IMR-90 (cell line): ENCODE measurements around the gene GPR161. TPM values are rescaled to one million over a fixed set of nuclear protein-coding genes. Genes with fewer than 3 reads are reported as not detected.

ENCODE experiments used
- ATAC-seq: fragments of 200-7000 bp; cut with Tn5 transposase; 2 replicates; pipeline ENCODE4 v1.9.1; 2020; ENCODE audit warnings: low read depth, mild to moderate bottlenecking, moderate library complexity
- BruUV-seq: library from RNA; stranded (reverse); fragments of 400-500 nt; replicated peaks from 2 replicates; lab custom pipeline; 2021; lab: Mats Ljungman, UMichigan
- CTCF ChIA-PET: fragments of 300-600 bp; formaldehyde crosslinking; extraction: SDS; loops from one replicate; lab custom pipeline; 2021; ENCODE audit warnings: antibody characterized with exemption; lab: Yijun Ruan, JAX
- POLR2A ChIA-PET: fragments of 300-600 bp; sonication (Branson Sonifier 250); formaldehyde crosslinking; loops from one replicate; lab custom pipeline; 2022; ENCODE audit warnings: antibody characterized with exemption; ENCODE audit not compliant: unreplicated experiment; lab: Charles Lee
- DNase-seq: peaks from one replicate; pipeline ENCODE4 v3.0.0; 2013
- H2AFZ ChIP-seq: replicated peaks from 2 replicates; pipeline ENCODE3; 2013; ENCODE audit warnings: low read length, mild to moderate bottlenecking; ENCODE audit not compliant: poor library complexity
- H2AK5ac ChIP-seq: 2 replicates; pipeline ENCODE4 v1.6.1; 2013; ENCODE audit warnings: low read depth, low read length, inconsistent platforms
- H2AK9ac ChIP-seq: replicated peaks from 2 replicates; pipeline ENCODE3; 2013; ENCODE audit warnings: mild to moderate bottlenecking, low read depth, low read length, moderate library complexity; ENCODE audit not compliant: poor library complexity
- H2BK120ac ChIP-seq: 2 replicates; pipeline ENCODE4 v1.6.1; 2013; ENCODE audit warnings: low read depth, low read length, inconsistent platforms
- H2BK15ac ChIP-seq: 3 replicates; pipeline ENCODE4 v1.6.1; 2013; ENCODE audit warnings: low read depth, low read length, inconsistent platforms
- H2BK20ac ChIP-seq: 2 replicates; pipeline ENCODE4 v1.6.1; 2013; ENCODE audit warnings: low read depth, mild to moderate bottlenecking, inconsistent platforms, low read length, moderate library complexity
- H2BK5ac ChIP-seq: 2 replicates; pipeline ENCODE4 v1.6.1; 2013; ENCODE audit warnings: mild to moderate bottlenecking, low read depth, low read length, inconsistent platforms; ENCODE audit not compliant: poor library complexity, severe bottlenecking
- H3K14ac ChIP-seq: replicated peaks from 2 replicates; pipeline ENCODE4 v1.6.1; 2013; ENCODE audit warnings: low read depth, low read length, inconsistent platforms
- H3K18ac ChIP-seq: 2 replicates; pipeline ENCODE4 v1.6.1; 2013; ENCODE audit warnings: low read depth, low read length, control low read depth
- H3K23ac ChIP-seq: 2 replicates; pipeline ENCODE4 v1.6.1; 2013; ENCODE audit warnings: low read depth, low read length, inconsistent platforms
- H3K27ac ChIP-seq: 2 replicates; pipeline ENCODE4 v1.5.1; 2013; ENCODE audit warnings: mild to moderate bottlenecking, control low read depth, low read length; ENCODE audit not compliant: insufficient read depth
- H3K27me3 ChIP-seq: 2 replicates; pipeline ENCODE4 v1.6.1; 2013; ENCODE audit warnings: low read length; ENCODE audit not compliant: control insufficient read depth, insufficient read depth
- H3K36me3 ChIP-seq: 2 replicates; pipeline ENCODE4 v1.6.1; 2013; ENCODE audit warnings: low read length, mixed read lengths; ENCODE audit not compliant: control insufficient read depth, insufficient read depth
- H3K4ac ChIP-seq: 2 replicates; pipeline ENCODE4 v1.6.1; 2013; ENCODE audit warnings: low read depth, low read length, inconsistent platforms
- H3K4me1 ChIP-seq: 2 replicates; pipeline ENCODE4 v1.6.1; 2013; ENCODE audit warnings: low read length, mixed read lengths; ENCODE audit not compliant: control insufficient read depth, insufficient read depth
- H3K4me2 ChIP-seq: 2 replicates; pipeline ENCODE4 v1.6.1; 2013; ENCODE audit warnings: low read depth, mild to moderate bottlenecking, control low read depth, low read length, moderate library complexity
- H3K4me3 ChIP-seq: 2 replicates; pipeline ENCODE4 v1.5.1; 2013; ENCODE audit warnings: low read depth, mild to moderate bottlenecking, control low read depth, low read length, moderate library complexity; ENCODE audit not compliant: insufficient read depth
- H3K56ac ChIP-seq: 2 replicates; pipeline ENCODE4 v1.6.1; 2013; ENCODE audit warnings: low read length, inconsistent platforms; ENCODE audit not compliant: insufficient read depth; ENCODE audit errors: extremely low read depth
- H3K79me1 ChIP-seq, 2 experiments: 2 replicates each; pipeline ENCODE4 v1.6.1; 2013; ENCODE audit warnings: low read length in 2 of 2, inconsistent platforms in 1 of 2, low read depth in 1 of 2
- H3K9ac ChIP-seq: 2 replicates; pipeline ENCODE4 v1.6.1; 2013; ENCODE audit warnings: low read depth, low read length, control low read depth
- H3K9me1 ChIP-seq: 2 replicates; pipeline ENCODE4 v1.6.1; 2013; ENCODE audit warnings: low read length, inconsistent platforms; ENCODE audit not compliant: insufficient read depth
- H3K9me3 ChIP-seq: 2 replicates; pipeline ENCODE4 v1.6.1; 2013; ENCODE audit warnings: low read length; ENCODE audit not compliant: control insufficient read depth, insufficient read depth
- H4K20me1 ChIP-seq: 2 replicates; pipeline ENCODE4 v1.6.1; 2013; ENCODE audit warnings: low read length, inconsistent platforms; ENCODE audit not compliant: insufficient read depth
- H4K5ac ChIP-seq: 2 replicates; pipeline ENCODE4 v1.6.1; 2013; ENCODE audit warnings: mild to moderate bottlenecking, low read depth, low read length, control low read depth
- H4K8ac ChIP-seq, 2 experiments: 2 replicates each; pipeline ENCODE4 v1.6.1; 2013; ENCODE audit warnings: low read depth in 2 of 2, low read length in 2 of 2, control low read depth in 1 of 2, inconsistent platforms in 1 of 2
- H4K91ac ChIP-seq: 2 replicates; pipeline ENCODE4 v1.6.1; 2013; ENCODE audit warnings: low read depth, low read length, inconsistent platforms; ENCODE audit not compliant: insufficient read depth
- BHLHE40 ChIP-seq: fragments of 150-350 bp; IDR thresholded peaks from 2 replicates; pipeline ENCODE4 v1.6.1; 2016; ENCODE audit warnings: mild to moderate bottlenecking, low read depth, low read length
- CEBPB ChIP-seq: IDR thresholded peaks from 2 replicates; pipeline ENCODE4 v1.6.1; 2012; ENCODE audit warnings: low read depth, low read length, improper control_type of control experiment
- CHD1 ChIP-seq: IDR thresholded peaks from 2 replicates; pipeline ENCODE4 v1.6.1; 2012; ENCODE audit warnings: low read depth, low read length, improper control_type of control experiment
- FOS ChIP-seq: fragments of 150-350 bp; IDR thresholded peaks from 2 replicates; pipeline ENCODE4 v1.6.1; 2016; ENCODE audit warnings: low read depth, low read length
- MAFK ChIP-seq: IDR thresholded peaks from 2 replicates; pipeline ENCODE4 v1.6.1; 2012; ENCODE audit warnings: low read depth, low read length, improper control_type of control experiment
- MAZ ChIP-seq: IDR thresholded peaks from 2 replicates; pipeline ENCODE4 v1.6.1; 2012; ENCODE audit warnings: low read depth, mild to moderate bottlenecking, low read length, improper control_type of control experiment, moderate library complexity, borderline replicate concordance
- MXI1 ChIP-seq: IDR thresholded peaks from 2 replicates; pipeline ENCODE4 v1.6.1; 2012; ENCODE audit warnings: low read depth, mild to moderate bottlenecking, low read length, moderate library complexity, borderline replicate concordance
- NFE2L2 ChIP-seq: fragments of 150-350 bp; IDR thresholded peaks from 2 replicates; pipeline ENCODE4 v1.6.1; 2016; ENCODE audit warnings: low read depth, mild to moderate bottlenecking, low read length
- POLR2A ChIP-seq: IDR thresholded peaks from 2 replicates; pipeline ENCODE4 v1.6.1; 2012; ENCODE audit warnings: mild to moderate bottlenecking, low read depth, low read length
- RAD21 ChIP-seq: IDR thresholded peaks from 2 replicates; pipeline ENCODE4 v1.6.1; 2012; ENCODE audit warnings: low read length, improper control_type of control experiment
- RCOR1 ChIP-seq: IDR thresholded peaks from 2 replicates; pipeline ENCODE4 v1.6.1; 2012; ENCODE audit warnings: mild to moderate bottlenecking, low read length, improper control_type of control experiment; ENCODE audit not compliant: insufficient replicate concordance
- RFX5 ChIP-seq: IDR thresholded peaks from 2 replicates; pipeline ENCODE4 v1.8.0; 2012; ENCODE audit warnings: low read depth, mild to moderate bottlenecking, low read length, moderate library complexity
- SMC3 ChIP-seq: fragments of 150-350 bp; IDR thresholded peaks from 2 replicates; pipeline ENCODE4 v1.6.1; 2016; ENCODE audit warnings: low read depth, mild to moderate bottlenecking, antibody characterized with exemption, low read length, moderate library complexity
- WGBS, 2 experiments: methylation state at CpG; one replicate each; pipeline versions ENCODE4 v1.1.5 to v1.1.7; 2013; ENCODE audit warnings: missing lambda C conversion rate in 2 of 2; ENCODE audit not compliant: insufficient read length in 1 of 2; ENCODE audit errors: extremely low coverage in 2 of 2; 5-methylcytosine and 5-hydroxymethylcytosine counted together
- dilution Hi-C: fragments of 300-500 bp; cut with HindIII; formaldehyde crosslinking; loops from one replicate; pipeline ENCODE4 v1.14.3; 2018; ENCODE audit warnings: low sequenced_read_pairs; ENCODE audit not compliant: unreplicated experiment
- in situ Hi-C: fragments of 300-500 bp; cut with MboI; formaldehyde crosslinking; loops from 3 replicates; pipeline ENCODE4 v1.14.3; 2019; ENCODE audit warnings: low sequenced_read_pairs, inconsistent platforms, mixed read lengths
- intact Hi-C: fragments of 100-400 bp; cut with micrococcal nuclease; formaldehyde crosslinking; loops from 2 replicates; pipeline ENCODE4 v1.10.0; 2022
- polyA plus RNA-seq, 3 experiments: library from polyadenylated mRNA; depleted of rRNA; stranded (reverse); fragments of >200 nt; gene quantifications; 2 replicates each; pipeline ENCODE4 v1.2.3, GENCODE V29; 2012; ENCODE audit warnings: low replicate concordance in 1 of 3
- total RNA-seq: library from RNA; depleted of rRNA; stranded (reverse); fragments of >200 nt; gene quantifications from 2 replicates; pipeline ENCODE4 v1.2.3, GENCODE V29; 2012
- TF ChIP-seq, protein P1 (sequence below): fragments of 150-350 bp; IDR thresholded peaks from 2 replicates; pipeline ENCODE4 v1.6.1; 2016; ENCODE audit warnings: low read depth, mild to moderate bottlenecking, low read length, moderate library complexity, borderline replicate concordance
- TF ChIP-seq, protein P2 (sequence below): conservative IDR thresholded peaks from 2 replicates; pipeline ENCODE4 v1.5.1; 2012; ENCODE audit warnings: mild to moderate bottlenecking, low read depth, low read length, improper control_type of control experiment
- TF ChIP-seq, protein P3 (sequence below): fragments of 150-350 bp; IDR thresholded peaks from 2 replicates; pipeline ENCODE4 v1.6.1; 2017; ENCODE audit warnings: mild to moderate bottlenecking, antibody characterized with exemption, low read length, low read depth

GPR161 gene
- total and polyA plus RNA-seq, 2 of the 4 experiments (the other 2 are of a cell fraction): 12.5 to 13.3 TPM

DNA sequence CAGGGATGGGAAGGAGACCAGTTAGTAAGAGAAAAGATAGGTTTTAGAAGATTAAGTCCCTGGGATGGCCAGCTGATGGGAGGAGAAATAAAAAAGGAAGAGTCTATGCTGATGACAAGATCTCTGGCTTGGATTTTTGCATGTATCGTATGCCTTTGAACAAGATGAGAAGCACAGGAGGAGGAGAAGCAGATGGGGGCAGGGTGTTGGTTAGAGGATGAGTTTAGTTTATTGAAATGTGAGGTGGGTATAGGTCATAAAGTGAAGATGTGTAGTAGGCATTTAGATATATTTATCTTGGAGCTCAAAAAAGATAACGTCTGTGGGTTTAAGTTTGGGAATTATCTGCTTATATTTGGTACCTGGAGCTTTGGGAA lies 43.4 kb upstream of the GPR161 start:
- Histone ChIP-seq H3K23ac (0 out of 2 replicates have a peak overlapping the region, but pooled peaks have one; percentile 75), H3K27ac (peak overlapping the region; percentile 89; the same call in 1 of the 2 replicates), H3K27me3 (no peaks in the 10 kb centered on the region), H3K4me2 (peak overlapping the region; percentile 79), H3K18ac (no peak overlapping the region), H4K20me1 (no peaks in the 10 kb centered on the region; the same call in 1 of the 2 replicates), H3K79me1 (peaks cover 13 to 26% of the 10 kb centered on the region in 2 experiments), H3K4me3 (peak overlapping the region; percentile 74), H3K9me1 (no peaks in the 10 kb centered on the region), H2BK20ac (no peak overlapping the region), H3K9me3 (no peaks in the 10 kb centered on the region), H3K14ac (peak overlapping the region; percentile 85; the same call in 1 of the 2 replicates), H4K8ac (peak overlapping the region; percentile 66 to 76; a peak in 3 of 4 replicates), H2AK9ac (peak overlapping the region; percentile 96), H2BK120ac (no peak overlapping the region), H3K56ac (peak overlapping the region; percentile 80; the same call in 1 of the 2 replicates), H2AFZ (peak overlapping the region; percentile 99), H4K91ac (no peak overlapping the region), H3K36me3 (no peaks in the 10 kb centered on the region; the same call in 1 of the 2 replicates), H2BK15ac (no peak overlapping the region), H3K4me1 (no peaks in the 10 kb centered on the region), H3K4ac (peak overlapping the region; percentile 43; the same call in 1 of the 2 replicates), H3K9ac (peak overlapping the region; percentile 80), H2BK5ac (peak overlapping the region; percentile 71), H4K5ac (no peak overlapping the region), H2AK5ac (0 out of 2 replicates have a peak overlapping the region, but pooled peaks have one; percentile 4)
- intact Hi-C loops: loop anchor here (2.0 kb wide), 1 partner anchor 47 kb away; the partner anchor contains the start of gene SFT2D2
- dilution Hi-C loops: no loop called here
- in situ Hi-C loops: no loop called here
- no peak for ATAC-seq
- no peak for DNase-seq
- ChIA-PET POLR2A (no interaction called here), CTCF (interaction anchor here (0.6 kb wide), 1 partner anchor 130 kb away, joined by 3 read pairs; no protein-coding TSS in a partner anchor)
- TF ChIP-seq BHLHE40: no peak
- no peak for TF ChIP-seq POLR2A
- no peak for TF ChIP-seq MAZ
- TF ChIP-seq MAFK: no peak
- TF ChIP-seq, protein P1, sequence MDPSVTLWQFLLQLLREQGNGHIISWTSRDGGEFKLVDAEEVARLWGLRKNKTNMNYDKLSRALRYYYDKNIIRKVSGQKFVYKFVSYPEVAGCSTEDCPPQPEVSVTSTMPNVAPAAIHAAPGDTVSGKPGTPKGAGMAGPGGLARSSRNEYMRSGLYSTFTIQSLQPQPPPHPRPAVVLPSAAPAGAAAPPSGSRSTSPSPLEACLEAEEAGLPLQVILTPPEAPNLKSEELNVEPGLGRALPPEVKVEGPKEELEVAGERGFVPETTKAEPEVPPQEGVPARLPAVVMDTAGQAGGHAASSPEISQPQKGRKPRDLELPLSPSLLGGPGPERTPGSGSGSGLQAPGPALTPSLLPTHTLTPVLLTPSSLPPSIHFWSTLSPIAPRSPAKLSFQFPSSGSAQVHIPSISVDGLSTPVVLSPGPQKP: no peak
- TF ChIP-seq, protein P2, sequence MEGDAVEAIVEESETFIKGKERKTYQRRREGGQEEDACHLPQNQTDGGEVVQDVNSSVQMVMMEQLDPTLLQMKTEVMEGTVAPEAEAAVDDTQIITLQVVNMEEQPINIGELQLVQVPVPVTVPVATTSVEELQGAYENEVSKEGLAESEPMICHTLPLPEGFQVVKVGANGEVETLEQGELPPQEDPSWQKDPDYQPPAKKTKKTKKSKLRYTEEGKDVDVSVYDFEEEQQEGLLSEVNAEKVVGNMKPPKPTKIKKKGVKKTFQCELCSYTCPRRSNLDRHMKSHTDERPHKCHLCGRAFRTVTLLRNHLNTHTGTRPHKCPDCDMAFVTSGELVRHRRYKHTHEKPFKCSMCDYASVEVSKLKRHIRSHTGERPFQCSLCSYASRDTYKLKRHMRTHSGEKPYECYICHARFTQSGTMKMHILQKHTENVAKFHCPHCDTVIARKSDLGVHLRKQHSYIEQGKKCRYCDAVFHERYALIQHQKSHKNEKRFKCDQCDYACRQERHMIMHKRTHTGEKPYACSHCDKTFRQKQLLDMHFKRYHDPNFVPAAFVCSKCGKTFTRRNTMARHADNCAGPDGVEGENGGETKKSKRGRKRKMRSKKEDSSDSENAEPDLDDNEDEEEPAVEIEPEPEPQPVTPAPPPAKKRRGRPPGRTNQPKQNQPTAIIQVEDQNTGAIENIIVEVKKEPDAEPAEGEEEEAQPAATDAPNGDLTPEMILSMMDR: no peak
- no peak for TF ChIP-seq NFE2L2
- no peak for TF ChIP-seq FOS
- TF ChIP-seq MXI1: no peak
- TF ChIP-seq, protein P3, sequence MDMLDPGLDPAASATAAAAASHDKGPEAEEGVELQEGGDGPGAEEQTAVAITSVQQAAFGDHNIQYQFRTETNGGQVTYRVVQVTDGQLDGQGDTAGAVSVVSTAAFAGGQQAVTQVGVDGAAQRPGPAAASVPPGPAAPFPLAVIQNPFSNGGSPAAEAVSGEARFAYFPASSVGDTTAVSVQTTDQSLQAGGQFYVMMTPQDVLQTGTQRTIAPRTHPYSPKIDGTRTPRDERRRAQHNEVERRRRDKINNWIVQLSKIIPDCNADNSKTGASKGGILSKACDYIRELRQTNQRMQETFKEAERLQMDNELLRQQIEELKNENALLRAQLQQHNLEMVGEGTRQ: no peak
- no peak for TF ChIP-seq CEBPB
- TF ChIP-seq SMC3: no peak
- TF ChIP-seq RFX5: no peak
- no peak for TF ChIP-seq RAD21
- TF ChIP-seq RCOR1: no peak
- no peak for TF ChIP-seq CHD1
- 35% methylated on average over 2 of the region's 2 CpGs; no CpG with 5 or more reads in 1 of the 2 experiments for WGBS, 2 experiments
- TSS peak; percentile 42 for BruUV-seq
